Hindlimb muscle (tissue), 1 donor: ENCODE measurements around the gene MRPS6. TPM values are rescaled to one million over a fixed set of nuclear protein-coding genes. Genes with fewer than 3 reads are reported as not detected.

ENCODE experiments used
- DNase-seq: peaks from one replicate; pipeline ENCODE4 v3.0.0-alpha.2; 2013
- polyA plus RNA-seq: library from polyadenylated mRNA; unstranded; fragments of 120-200 nt; gene quantifications from one replicate; pipeline ENCODE4 v1.2.1, GENCODE V29; 2013; ENCODE audit not compliant: insufficient read length

Gene MRPS6
- polyA plus RNA-seq, 1 donor, result 36.9 TPM

DNA sequence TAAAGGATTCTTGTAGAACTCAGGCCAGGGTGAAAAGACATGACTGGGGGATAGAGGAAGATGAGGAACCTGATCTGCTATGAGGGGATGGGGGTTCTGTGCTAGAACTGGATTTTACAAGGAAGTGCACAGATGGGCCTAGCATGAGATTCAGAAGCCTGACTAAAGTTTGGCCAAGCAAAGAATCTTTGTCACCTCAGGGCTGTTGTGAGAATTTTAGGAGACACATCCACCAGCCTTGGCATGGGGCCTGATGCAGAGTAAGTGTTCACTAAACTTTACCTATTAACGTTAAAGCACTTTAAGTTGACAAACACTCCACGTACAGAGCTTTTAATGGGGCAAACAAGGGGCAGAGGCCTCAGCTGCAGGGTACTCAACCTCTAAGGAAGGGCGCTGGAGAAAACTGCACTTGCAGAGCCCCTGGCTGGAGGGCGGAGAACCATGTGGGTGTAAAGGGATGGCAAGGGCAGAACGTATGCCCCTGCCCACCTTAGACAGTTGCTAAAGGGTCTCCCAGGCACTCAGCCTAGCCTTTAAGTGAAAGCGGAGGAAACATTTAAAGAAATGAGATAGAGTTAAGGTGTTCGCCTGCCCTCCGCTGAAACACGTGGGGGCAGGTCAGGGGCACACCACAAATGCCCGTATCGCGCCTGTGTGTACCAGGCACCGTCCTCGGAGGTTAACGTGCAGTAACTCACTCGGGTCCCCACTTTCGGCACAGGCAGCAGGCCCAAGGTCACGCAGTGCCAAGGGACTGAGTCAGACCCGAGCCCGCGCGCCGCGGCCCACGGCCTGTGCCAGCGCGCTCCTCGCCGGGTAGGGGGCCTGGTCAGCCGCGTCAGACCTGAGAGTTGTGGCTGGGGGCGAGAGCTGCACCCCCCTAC is 990 bp upstream of the MRPS6 start:
- peak; percentile 8 for DNase-seq

DNA sequence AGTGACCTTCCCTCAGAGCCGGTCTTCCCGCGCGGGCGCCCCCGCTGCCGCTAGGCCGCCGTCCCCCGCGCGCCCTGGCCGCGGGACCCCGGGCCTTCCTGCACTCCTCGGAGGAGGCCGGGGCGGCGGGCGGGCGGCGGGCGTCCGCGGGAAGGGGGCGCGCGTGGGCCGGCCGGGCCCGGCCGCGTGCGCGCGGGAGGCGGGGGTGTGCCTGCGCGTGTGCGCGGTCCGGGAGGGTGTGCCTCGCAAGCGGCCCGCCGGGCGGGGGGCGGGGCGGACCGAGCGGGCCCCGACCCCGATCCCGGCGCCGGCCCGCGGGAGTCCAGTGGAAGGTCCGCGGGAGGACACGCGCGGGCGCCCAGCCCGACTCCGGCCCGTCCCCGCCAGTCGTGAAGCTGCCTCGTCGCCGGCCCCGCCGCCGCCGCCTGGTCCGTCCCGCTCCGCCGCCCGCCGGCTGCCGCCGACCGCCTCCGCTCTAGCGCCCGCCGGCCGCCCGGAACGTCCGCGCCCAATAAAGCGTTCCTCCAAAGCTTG is 438 bp downstream of the MRPS6 start:
- peak; percentile 62 for DNase-seq

DNA sequence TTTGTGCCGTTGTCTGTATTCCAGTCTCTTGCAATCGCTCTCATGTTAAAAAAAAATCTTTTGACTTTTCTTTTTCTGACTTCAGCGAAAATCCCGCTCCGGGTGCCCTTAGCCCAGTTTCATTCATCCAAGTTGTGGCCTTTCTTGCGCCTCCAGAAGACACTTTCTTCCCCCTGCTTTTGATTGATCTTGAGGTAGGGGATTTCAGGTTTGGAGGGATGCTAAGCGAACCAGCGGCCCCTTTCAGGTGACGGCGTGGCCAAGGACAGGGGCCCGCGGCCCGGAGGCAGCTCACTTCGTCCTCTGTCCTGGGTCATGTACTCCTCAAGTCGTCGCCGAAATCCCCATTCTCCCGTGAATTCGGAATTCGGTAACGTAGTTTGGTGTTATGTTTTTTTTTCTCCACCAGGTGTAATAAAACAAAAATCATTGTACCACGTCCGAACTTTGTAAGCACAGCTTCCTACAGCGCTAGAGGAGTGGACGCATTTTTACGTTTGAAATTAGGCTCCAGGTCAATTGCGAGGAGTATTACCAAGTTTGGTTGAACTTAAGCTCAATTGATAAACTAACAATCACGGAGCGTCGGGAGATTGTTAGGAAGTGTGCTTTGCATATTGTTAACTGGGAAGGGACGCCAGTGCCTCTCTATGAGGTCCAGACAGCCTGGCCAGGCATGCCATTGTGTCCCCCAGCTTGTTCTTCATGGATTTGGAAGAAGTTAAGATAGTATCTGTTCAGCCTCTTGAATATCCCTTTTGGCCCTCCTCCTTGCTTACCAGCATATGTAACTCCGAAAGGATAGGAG is 1.1 kb downstream of the MRPS6 start:
- DNase-seq, result peak; percentile 20

DNA sequence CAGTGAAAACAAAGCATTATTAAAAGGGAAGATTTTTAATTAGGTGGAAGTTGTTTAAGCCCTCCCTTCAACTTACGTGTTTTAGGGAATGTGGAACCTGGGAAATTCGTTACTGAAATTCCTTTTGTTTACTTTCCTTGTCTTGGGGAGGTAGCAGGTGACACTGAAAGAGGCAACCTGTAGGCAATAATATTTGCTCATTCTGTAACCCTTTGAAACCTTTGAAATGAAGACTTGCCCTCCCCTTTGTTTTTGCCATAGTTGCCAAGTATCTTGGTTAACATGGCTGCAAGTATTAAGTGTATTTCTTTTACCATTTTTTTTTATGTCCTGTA is 1.7 kb downstream of the MRPS6 start:
- no peak for DNase-seq

DNA sequence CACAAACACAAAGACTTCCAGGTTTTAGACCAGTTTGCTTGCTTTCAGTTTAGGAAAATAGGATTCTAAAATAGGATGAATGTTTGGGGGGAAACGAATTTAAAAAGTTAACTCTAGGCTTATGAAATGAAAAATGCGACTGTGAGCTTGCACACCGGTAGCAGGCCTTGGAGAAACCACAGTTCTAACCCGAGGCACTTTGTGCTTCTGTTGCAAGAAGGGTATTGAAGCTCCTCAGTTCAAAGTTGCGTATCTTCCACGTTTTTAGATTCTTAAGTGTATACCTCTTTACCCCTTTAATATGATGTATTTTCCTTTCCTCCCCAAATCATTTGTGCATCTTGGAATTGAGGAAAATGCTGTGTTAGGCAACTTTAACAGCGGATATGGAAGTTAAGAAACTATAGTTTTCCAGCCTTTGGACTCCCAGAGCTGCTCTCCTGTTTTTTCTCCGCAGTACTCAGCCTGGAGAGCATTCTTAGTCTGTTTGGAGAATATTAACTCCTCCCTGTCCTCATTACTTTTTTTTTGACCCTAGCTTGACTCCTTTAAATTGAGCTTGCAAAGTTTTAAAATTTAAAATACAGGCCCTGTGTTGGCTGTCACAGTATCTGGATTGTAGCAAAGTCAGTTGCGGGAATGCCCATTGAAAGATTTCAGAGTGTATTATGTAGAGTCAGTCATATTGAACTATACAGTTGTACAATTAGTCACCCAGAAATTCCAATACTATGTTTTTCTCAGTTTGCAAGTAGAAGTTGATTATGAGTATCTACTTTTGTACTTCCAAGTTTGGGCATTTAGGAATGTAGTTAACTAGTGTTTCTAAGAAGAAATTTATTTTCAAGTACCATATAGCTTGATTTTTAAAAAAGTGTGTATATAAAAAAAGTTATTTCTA is 2.6 kb downstream of the MRPS6 start:
- no peak for DNase-seq

DNA sequence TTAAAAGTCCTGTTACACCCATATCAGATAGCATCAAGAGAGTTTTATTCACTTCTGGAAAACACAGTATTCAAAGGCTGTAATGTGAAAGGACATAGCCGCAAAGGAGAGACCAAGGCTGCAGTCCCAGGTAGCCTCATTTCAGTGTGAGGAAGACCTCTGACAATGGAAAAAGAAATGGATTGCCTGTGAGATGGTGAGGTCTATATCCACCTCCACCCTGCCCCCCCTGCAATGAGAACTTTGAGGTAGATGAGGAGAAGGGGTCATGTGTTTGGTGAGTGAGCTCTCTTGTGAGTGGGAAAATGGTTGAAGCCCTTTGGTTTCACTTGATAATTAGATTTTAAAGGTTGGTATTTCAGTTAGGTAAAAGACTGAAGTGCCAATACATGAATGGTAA is 3.5 kb downstream of the MRPS6 start:
- no peak for DNase-seq

DNA sequence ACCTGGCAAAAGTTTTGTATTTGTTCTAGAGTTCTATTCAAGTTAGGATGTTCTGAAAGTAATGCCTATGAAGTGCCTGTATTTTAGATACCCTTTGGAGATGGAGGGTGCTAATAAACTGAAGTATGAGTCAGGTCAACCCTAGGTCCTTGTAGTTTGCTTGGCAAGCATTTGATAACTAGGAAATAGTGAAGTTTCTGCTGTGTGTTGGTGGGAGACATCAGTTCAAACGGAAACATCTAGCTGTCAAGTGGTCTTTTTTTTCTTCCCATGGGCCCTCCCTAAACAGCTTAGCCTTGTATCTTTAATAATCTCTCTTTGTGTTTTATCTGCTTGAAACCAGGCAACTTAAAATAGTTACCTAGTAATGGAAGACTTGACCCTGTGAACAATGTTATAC is 4.5 kb downstream of the MRPS6 start:
- DNase-seq, result no peak

DNA sequence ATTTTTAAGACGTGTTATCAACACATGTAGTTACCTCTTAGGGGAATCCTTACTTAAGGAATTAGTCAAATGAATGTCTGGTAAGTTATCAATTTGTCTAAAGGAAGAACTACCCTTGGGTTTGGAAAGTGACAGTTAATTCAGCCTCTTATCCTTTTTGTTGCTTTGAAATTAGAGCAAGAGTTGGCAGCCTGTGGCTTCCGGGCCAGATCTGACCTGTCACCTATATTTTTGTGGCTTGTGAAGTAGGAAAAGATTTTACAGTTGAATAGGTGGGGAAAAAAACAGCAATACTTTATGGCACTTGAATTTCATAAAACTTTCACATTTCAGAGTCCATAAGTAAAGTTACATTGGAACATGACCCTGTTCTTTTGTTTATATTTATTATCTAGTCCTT is 5.5 kb downstream of the MRPS6 start:
- DNase-seq, result no peak

DNA sequence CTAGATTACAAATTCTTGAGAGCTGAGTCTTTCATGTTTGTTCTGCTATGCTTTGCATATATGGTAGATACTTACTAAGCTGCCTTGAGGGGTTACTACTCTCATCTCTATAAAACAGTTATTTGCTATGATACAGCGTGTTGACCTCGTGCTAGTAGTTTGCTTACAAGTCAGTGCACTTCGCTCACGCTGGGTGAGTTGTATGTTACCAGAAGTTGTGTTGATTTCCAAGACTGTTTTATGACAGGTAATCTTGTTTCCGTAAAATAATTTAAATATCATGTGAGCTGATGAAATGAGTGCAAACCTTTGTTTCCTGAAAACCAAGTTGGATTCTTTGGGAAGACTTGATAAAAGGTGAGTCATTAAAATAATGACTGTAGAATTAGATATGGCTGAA is 7.3 kb downstream of the MRPS6 start:
- DNase-seq, result no peak

DNA sequence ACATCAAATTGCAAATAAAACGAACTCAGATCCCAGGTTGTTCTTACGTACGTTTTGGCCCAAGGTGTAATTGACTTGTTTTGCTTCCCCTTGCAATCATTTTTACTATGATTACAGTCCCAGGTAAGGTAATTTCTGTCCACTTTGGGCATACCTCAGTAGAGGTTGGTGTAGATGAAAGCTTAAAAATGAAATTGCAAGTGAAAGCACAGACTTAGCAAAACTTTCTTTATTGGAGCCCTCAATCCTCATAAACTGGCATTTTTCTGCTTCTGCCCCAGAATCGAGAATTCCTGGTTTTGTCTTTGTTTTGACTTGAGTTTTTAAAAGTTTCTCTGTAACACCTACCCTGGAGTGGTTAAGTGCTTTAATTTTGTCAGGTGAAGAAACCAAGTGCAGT is 9.4 kb downstream of the MRPS6 start:
- no peak for DNase-seq

DNA sequence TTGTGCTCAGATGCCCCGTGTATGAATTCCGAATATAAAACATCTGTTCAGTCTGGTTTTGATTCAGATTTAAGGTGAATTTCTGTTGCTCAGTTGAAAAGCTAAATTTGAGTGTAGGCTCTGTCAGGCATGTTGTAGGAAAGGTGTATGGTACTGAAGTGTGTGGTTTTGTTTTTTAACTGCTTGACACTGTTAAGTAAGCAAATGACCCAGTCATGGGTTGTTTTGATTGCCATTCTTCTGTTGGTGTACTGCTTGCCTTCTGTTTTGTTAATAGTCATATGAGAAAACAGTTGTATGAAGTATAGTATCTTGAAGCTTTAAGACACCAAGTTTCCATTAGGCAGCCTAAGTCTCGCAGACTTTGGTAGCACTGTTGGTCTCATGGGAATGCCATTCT is 10.0 kb downstream of the MRPS6 start:
- DNase-seq, result no peak

DNA sequence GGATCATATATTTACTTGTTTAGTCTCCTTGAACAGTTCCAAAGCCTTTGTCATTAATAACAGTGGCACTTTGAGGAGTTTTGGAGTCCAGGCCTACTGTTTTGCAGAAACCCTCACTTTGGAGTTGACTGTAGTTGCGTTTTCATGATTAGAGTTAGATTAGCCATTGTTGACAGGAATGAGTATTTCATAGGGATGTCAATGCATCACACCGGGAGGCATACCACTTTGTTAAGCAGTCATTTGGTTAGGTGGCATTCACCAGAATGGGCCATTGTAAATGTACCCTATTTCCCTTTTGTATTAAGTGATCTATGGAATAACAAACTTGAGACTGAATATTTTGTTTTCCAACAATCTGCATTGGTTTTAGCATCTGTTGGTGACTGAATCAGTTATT is 11.8 kb downstream of the MRPS6 start:
- no peak for DNase-seq

DNA sequence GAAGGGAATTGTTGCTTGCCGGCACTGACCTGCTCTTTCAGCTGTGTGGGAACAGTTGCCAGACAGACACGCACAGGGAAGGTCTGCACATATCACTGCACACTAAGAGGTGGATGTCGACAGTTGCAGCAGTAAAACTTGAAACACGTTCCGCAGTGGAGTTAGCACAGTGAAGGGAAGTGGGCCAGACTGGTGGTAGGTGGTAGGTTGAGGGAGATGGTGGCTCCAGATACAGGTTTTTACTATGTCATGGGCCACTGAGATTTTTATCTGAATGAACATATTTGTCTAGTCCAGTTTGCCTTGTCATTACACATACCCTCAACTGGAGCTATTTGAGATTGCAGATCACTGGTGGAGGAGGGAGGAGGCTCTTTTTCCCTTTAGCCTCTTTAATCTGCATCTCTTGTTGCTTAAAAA is 13.5 kb downstream of the MRPS6 start:
- DNase-seq, result no peak

DNA sequence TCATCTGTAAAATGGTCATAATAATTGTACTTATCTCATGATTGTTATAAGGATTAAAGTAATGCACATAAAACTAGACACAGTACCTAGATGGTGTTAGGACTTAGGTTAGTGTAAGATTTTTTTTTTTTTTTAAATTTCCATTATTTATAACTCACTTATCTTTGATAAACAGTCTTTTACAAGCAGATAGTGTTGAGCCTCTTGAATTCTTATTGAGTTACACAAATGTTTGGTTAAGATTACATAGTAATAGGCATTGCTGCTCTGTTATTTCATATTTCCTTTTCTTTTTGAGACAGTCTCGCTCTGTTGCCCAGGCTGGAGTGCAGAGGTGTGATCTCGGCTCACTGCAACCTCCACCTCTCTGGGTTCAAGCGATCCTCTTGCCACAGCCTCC is 15.4 kb downstream of the MRPS6 start:
- no peak for DNase-seq

DNA sequence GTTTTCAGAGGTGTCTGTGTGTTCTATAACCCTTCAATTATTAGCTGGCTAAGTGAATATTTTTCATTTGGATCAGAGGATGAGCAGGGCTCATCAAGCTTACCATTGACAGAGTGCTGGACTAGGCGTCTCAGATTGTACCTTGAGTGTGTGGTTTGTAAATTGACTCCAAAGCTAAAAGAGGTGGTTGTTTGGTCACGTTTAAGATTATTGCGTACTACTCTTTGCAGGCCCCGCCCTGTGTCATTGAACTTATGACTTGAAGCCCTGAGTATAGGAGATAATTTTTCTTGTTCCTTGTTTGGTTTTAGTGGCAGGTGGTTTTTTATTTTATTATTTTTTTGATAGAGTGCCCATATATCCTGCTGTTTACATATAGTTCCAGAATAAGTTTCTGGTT is 17.7 kb downstream of the MRPS6 start:
- DNase-seq, result no peak

DNA sequence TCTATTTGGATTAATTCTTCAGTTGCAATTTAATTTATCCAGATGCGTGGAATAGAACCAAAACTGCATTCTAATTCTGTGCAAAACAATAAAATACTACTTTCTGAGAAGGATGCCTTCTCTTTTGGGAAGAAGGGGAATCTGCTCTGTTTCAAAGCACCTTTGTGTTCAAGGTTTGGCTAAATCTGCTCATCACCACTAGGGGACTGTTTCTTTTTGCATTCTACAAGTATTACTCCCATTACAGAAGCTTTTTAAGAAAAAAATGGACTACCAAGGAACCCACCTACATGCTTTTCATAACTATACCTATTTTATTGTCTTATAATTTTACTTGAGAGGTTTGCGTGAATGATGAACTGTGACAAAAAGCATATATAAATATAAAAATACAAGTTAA is 18.2 kb downstream of the MRPS6 start:
- no peak for DNase-seq

DNA sequence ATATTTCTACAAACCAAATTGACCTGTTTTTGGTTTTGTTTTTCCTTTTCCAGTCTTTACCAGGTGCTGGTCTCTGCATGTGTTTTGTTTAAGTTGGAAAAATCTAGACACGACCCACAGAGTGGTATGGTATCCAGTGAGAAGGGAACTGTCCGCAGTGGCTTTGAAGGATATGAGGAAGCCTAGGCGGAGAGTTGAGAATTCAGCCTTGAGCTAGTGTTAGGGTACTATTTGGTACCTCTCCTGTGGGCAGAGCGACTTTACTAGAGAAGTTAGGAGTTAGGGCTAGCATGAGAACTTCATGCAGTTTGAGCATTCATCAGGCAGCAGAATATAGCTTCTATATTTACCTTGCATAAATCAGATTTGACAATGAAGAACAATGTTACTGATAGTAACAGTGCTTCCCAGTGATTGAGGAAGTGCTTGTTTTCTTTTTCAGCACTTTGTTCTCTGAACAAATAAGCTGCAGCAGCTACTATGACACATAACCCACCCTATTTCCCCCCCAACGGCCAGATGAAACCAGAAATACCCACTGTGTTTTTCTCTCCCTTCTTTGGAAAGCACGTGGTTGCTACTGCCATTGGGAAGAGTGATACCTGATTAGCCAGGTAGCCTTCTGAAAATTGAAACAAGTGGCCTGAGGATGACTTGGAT is 19.0 kb downstream of the MRPS6 start:
- DNase-seq, result no peak

DNA sequence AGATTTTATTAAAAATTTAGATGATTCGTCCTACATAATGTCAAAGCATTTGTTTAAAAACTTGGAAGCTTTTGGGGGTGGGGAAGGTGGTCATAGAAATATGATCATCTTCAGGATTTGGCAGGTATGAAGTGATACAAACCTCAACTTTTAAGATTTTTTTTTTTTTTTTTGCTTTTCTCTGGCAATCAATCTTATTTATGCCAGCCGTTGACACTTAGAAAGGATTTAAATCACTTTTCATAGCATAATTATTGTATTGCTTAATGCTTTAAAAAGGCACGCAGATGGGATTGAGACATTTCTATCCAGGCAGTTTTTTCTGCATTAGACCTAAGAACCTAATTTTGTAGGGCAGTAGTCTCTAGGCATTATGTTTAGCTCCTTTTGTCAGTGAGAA is 19.7 kb downstream of the MRPS6 start:
- DNase-seq, result no peak

DNA sequence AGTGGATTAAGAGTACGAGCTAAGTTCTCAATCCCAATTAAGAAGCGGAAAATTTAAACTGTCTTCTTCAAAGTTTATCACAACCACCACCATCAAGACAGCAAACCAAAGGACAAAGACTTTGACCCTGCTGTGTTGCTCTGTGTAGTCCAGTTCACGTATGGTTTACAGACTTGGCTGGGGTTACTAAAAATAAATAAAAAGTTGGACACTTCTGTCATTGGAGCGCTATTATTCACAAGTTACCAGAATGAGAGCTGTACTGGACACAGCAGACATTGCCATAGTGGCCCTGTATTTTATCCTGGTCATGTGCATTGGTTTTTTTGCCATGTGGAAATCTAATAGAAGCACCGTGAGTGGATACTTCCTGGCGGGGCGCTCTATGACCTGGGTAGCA is 21.6 kb downstream of the MRPS6 start:
- DNase-seq, result no peak

DNA sequence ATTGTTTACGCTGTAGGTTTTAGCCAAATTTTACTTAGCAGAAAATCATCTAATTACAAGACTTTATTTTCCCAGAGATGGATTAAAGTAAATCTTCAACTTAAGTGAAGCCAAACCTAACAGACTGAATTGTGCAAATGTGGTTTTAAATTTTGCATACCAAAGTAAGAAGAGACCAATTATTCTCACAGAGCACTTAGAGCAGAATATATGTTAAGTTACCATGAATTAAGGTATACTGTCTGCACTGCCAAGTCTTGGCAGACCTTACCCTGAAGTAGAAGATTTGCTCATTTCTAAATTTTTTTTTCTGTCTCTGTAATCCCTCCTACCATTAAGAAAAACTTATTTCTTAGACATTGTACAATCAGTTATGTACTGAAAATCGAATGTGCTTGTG is 24.1 kb downstream of the MRPS6 start:
- DNase-seq, result no peak

DNA sequence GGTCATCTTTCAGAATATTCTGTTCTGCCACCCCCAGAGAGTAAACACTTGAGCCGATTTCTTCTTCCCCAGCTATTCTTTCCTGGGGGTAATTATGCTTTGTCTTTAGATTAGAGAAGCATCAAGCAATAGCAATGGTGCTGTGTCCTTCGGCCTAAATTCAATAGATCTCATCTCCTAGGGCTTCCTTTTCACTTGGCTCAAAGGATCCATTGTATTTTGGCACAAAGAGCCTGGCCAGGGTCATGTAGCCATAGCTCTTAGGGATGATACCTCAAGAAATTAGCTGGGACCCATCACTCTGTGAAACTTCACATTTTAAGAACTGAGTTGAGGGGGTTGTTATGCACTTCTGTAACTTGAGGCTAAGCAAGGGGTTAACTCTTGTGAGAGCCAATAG is 27.0 kb downstream of the MRPS6 start:
- DNase-seq, result no peak

DNA sequence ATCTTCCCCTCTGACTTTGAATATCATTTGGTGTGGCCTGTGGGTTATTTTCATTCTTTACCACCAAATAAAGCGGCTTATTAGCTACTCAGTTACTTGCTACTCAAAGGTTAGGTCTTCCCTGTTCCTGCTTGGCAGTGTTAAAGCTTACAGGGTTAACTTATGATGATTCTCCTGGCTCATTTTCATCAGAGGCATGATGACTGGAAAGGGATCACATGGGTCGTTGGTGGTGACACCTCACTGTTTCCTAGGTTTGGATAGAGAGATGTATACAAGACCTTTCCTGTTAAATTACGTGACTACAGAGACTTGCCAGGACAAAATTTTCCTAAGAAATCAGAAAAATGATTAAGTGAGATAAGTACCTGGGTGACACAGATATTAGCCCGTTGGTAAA is 27.4 kb downstream of the MRPS6 start:
- no peak for DNase-seq
